IMR-90 (cell line): ENCODE measurements around the gene GRAMD2A. TPM values are rescaled to one million over a fixed set of nuclear protein-coding genes. Genes with fewer than 3 reads are reported as not detected.

ENCODE experiments used
- ATAC-seq: fragments of 200-7000 bp; cut with Tn5 transposase; 2 replicates; pipeline ENCODE4 v1.9.1; 2020; ENCODE audit warnings: low read depth, mild to moderate bottlenecking, moderate library complexity
- BruUV-seq: library from RNA; stranded (reverse); fragments of 400-500 nt; replicated peaks from 2 replicates; lab custom pipeline; 2021; lab: Mats Ljungman, UMichigan
- CTCF ChIA-PET: fragments of 300-600 bp; formaldehyde crosslinking; extraction: SDS; loops from one replicate; lab custom pipeline; 2021; ENCODE audit warnings: antibody characterized with exemption; lab: Yijun Ruan, JAX
- POLR2A ChIA-PET: fragments of 300-600 bp; sonication (Branson Sonifier 250); formaldehyde crosslinking; loops from one replicate; lab custom pipeline; 2022; ENCODE audit warnings: antibody characterized with exemption; ENCODE audit not compliant: unreplicated experiment; lab: Charles Lee
- DNase-seq: peaks from one replicate; pipeline ENCODE4 v3.0.0; 2013
- H2AFZ ChIP-seq: replicated peaks from 2 replicates; pipeline ENCODE3; 2013; ENCODE audit warnings: low read length, mild to moderate bottlenecking; ENCODE audit not compliant: poor library complexity
- H2AK5ac ChIP-seq: 2 replicates; pipeline ENCODE4 v1.6.1; 2013; ENCODE audit warnings: low read depth, low read length, inconsistent platforms
- H2AK9ac ChIP-seq: replicated peaks from 2 replicates; pipeline ENCODE3; 2013; ENCODE audit warnings: mild to moderate bottlenecking, low read depth, low read length, moderate library complexity; ENCODE audit not compliant: poor library complexity
- H2BK120ac ChIP-seq: 2 replicates; pipeline ENCODE4 v1.6.1; 2013; ENCODE audit warnings: low read depth, low read length, inconsistent platforms
- H2BK15ac ChIP-seq: 3 replicates; pipeline ENCODE4 v1.6.1; 2013; ENCODE audit warnings: low read depth, low read length, inconsistent platforms
- H2BK20ac ChIP-seq: 2 replicates; pipeline ENCODE4 v1.6.1; 2013; ENCODE audit warnings: low read depth, mild to moderate bottlenecking, inconsistent platforms, low read length, moderate library complexity
- H2BK5ac ChIP-seq: 2 replicates; pipeline ENCODE4 v1.6.1; 2013; ENCODE audit warnings: mild to moderate bottlenecking, low read depth, low read length, inconsistent platforms; ENCODE audit not compliant: poor library complexity, severe bottlenecking
- H3K14ac ChIP-seq: replicated peaks from 2 replicates; pipeline ENCODE4 v1.6.1; 2013; ENCODE audit warnings: low read depth, low read length, inconsistent platforms
- H3K18ac ChIP-seq: 2 replicates; pipeline ENCODE4 v1.6.1; 2013; ENCODE audit warnings: low read depth, low read length, control low read depth
- H3K23ac ChIP-seq: 2 replicates; pipeline ENCODE4 v1.6.1; 2013; ENCODE audit warnings: low read depth, low read length, inconsistent platforms
- H3K27ac ChIP-seq: 2 replicates; pipeline ENCODE4 v1.5.1; 2013; ENCODE audit warnings: mild to moderate bottlenecking, control low read depth, low read length; ENCODE audit not compliant: insufficient read depth
- H3K27me3 ChIP-seq: 2 replicates; pipeline ENCODE4 v1.6.1; 2013; ENCODE audit warnings: low read length; ENCODE audit not compliant: control insufficient read depth, insufficient read depth
- H3K36me3 ChIP-seq: 2 replicates; pipeline ENCODE4 v1.6.1; 2013; ENCODE audit warnings: low read length, mixed read lengths; ENCODE audit not compliant: control insufficient read depth, insufficient read depth
- H3K4ac ChIP-seq: 2 replicates; pipeline ENCODE4 v1.6.1; 2013; ENCODE audit warnings: low read depth, low read length, inconsistent platforms
- H3K4me1 ChIP-seq: 2 replicates; pipeline ENCODE4 v1.6.1; 2013; ENCODE audit warnings: low read length, mixed read lengths; ENCODE audit not compliant: control insufficient read depth, insufficient read depth
- H3K4me2 ChIP-seq: 2 replicates; pipeline ENCODE4 v1.6.1; 2013; ENCODE audit warnings: low read depth, mild to moderate bottlenecking, control low read depth, low read length, moderate library complexity
- H3K4me3 ChIP-seq: 2 replicates; pipeline ENCODE4 v1.5.1; 2013; ENCODE audit warnings: low read depth, mild to moderate bottlenecking, control low read depth, low read length, moderate library complexity; ENCODE audit not compliant: insufficient read depth
- H3K56ac ChIP-seq: 2 replicates; pipeline ENCODE4 v1.6.1; 2013; ENCODE audit warnings: low read length, inconsistent platforms; ENCODE audit not compliant: insufficient read depth; ENCODE audit errors: extremely low read depth
- H3K79me1 ChIP-seq, 2 experiments: 2 replicates each; pipeline ENCODE4 v1.6.1; 2013; ENCODE audit warnings: low read length in 2 of 2, inconsistent platforms in 1 of 2, low read depth in 1 of 2
- H3K9ac ChIP-seq: 2 replicates; pipeline ENCODE4 v1.6.1; 2013; ENCODE audit warnings: low read depth, low read length, control low read depth
- H3K9me1 ChIP-seq: 2 replicates; pipeline ENCODE4 v1.6.1; 2013; ENCODE audit warnings: low read length, inconsistent platforms; ENCODE audit not compliant: insufficient read depth
- H3K9me3 ChIP-seq: 2 replicates; pipeline ENCODE4 v1.6.1; 2013; ENCODE audit warnings: low read length; ENCODE audit not compliant: control insufficient read depth, insufficient read depth
- H4K20me1 ChIP-seq: 2 replicates; pipeline ENCODE4 v1.6.1; 2013; ENCODE audit warnings: low read length, inconsistent platforms; ENCODE audit not compliant: insufficient read depth
- H4K5ac ChIP-seq: 2 replicates; pipeline ENCODE4 v1.6.1; 2013; ENCODE audit warnings: mild to moderate bottlenecking, low read depth, low read length, control low read depth
- H4K8ac ChIP-seq, 2 experiments: 2 replicates each; pipeline ENCODE4 v1.6.1; 2013; ENCODE audit warnings: low read depth in 2 of 2, low read length in 2 of 2, control low read depth in 1 of 2, inconsistent platforms in 1 of 2
- H4K91ac ChIP-seq: 2 replicates; pipeline ENCODE4 v1.6.1; 2013; ENCODE audit warnings: low read depth, low read length, inconsistent platforms; ENCODE audit not compliant: insufficient read depth
- BHLHE40 ChIP-seq: fragments of 150-350 bp; IDR thresholded peaks from 2 replicates; pipeline ENCODE4 v1.6.1; 2016; ENCODE audit warnings: mild to moderate bottlenecking, low read depth, low read length
- CTCF ChIP-seq: conservative IDR thresholded peaks from 2 replicates; pipeline ENCODE4 v1.5.1; 2012; ENCODE audit warnings: mild to moderate bottlenecking, low read depth, low read length, improper control_type of control experiment
- MAZ ChIP-seq: IDR thresholded peaks from 2 replicates; pipeline ENCODE4 v1.6.1; 2012; ENCODE audit warnings: low read depth, mild to moderate bottlenecking, low read length, improper control_type of control experiment, moderate library complexity, borderline replicate concordance
- RAD21 ChIP-seq: IDR thresholded peaks from 2 replicates; pipeline ENCODE4 v1.6.1; 2012; ENCODE audit warnings: low read length, improper control_type of control experiment
- WGBS, 2 experiments: methylation state at CpG; one replicate each; pipeline versions ENCODE4 v1.1.5 to v1.1.7; 2013; ENCODE audit warnings: missing lambda C conversion rate in 2 of 2; ENCODE audit not compliant: insufficient read length in 1 of 2; ENCODE audit errors: extremely low coverage in 2 of 2; 5-methylcytosine and 5-hydroxymethylcytosine counted together
- dilution Hi-C: fragments of 300-500 bp; cut with HindIII; formaldehyde crosslinking; loops from one replicate; pipeline ENCODE4 v1.14.3; 2018; ENCODE audit warnings: low sequenced_read_pairs; ENCODE audit not compliant: unreplicated experiment
- in situ Hi-C: fragments of 300-500 bp; cut with MboI; formaldehyde crosslinking; loops from 3 replicates; pipeline ENCODE4 v1.14.3; 2019; ENCODE audit warnings: low sequenced_read_pairs, inconsistent platforms, mixed read lengths
- intact Hi-C: fragments of 100-400 bp; cut with micrococcal nuclease; formaldehyde crosslinking; loops from 2 replicates; pipeline ENCODE4 v1.10.0; 2022
- polyA plus RNA-seq, 3 experiments: library from polyadenylated mRNA; depleted of rRNA; stranded (reverse); fragments of >200 nt; gene quantifications; 2 replicates each; pipeline ENCODE4 v1.2.3, GENCODE V29; 2012; ENCODE audit warnings: low replicate concordance in 1 of 3
- total RNA-seq: library from RNA; depleted of rRNA; stranded (reverse); fragments of >200 nt; gene quantifications from 2 replicates; pipeline ENCODE4 v1.2.3, GENCODE V29; 2012

The GRAMD2A gene
- total and polyA plus RNA-seq, 2 of the 4 experiments (the other 2 are of a cell fraction), result 0.14 to 0.18 TPM

DNA sequence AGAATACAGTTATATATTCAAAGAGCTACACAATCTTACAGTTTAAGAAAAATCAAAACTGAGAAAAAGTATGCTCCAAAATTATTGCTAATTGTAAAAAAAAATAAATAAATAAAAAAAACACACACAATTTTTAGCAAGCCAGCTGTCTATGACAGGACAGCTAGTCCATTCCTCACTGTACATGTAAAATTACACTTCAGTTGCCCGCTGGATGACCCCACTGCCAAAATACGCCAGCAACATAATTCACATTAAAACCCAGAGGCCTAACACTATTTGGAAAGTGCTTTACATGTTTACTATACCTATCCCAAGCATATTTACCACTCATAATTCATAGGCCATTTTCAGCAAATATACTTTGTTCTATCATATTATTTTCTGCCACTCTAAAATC is 85.5 kb downstream of the GRAMD2A start:
- H3K14ac ChIP-seq, result no peak overlapping the region
- H3K27ac ChIP-seq, result no peak overlapping the region
- no peak overlapping the region for H2BK5ac ChIP-seq
- DNase-seq, result no peak
- no peaks in the 10 kb centered on the region for H3K36me3 ChIP-seq
- no peak overlapping the region for H2AK9ac ChIP-seq
- no peak for TF ChIP-seq RAD21
- TF ChIP-seq BHLHE40, result no peak
- TF ChIP-seq MAZ, result no peak
- TF ChIP-seq CTCF, result no peak
- no peaks in the 10 kb centered on the region for H3K9me1 ChIP-seq
- peaks cover 20 to 61% of the 10 kb centered on the region in 2 experiments for H3K79me1 ChIP-seq
- intact Hi-C loops, result no loop called here
- H3K9ac ChIP-seq, result no peak overlapping the region
- H3K18ac ChIP-seq, result no peak overlapping the region
- H2BK120ac ChIP-seq, result no peak overlapping the region
- ChIA-PET POLR2A (interaction anchor here (0.6 kb wide), 1 partner anchor 38 kb away, joined by 4 read pairs; no protein-coding TSS in a partner anchor), CTCF (no interaction called here)
- no peak overlapping the region for H2BK20ac ChIP-seq
- ATAC-seq, result no peak
- no peak overlapping the region for H4K91ac ChIP-seq
- in situ Hi-C loops, result no loop called here
- H3K56ac ChIP-seq, result no peak overlapping the region
- no peak overlapping the region for H2AFZ ChIP-seq
- no peak overlapping the region for H3K4me2 ChIP-seq
- WGBS, 2 experiments, result no CpG with 5 or more reads among the region's 2 CpGs
- no peak overlapping the region for H3K4ac ChIP-seq
- no peak overlapping the region for H2AK5ac ChIP-seq
- H3K27me3 ChIP-seq, result no peaks in the 10 kb centered on the region
- peaks cover 2% of the 10 kb centered on the region for H3K4me1 ChIP-seq
- H2BK15ac ChIP-seq, result no peak overlapping the region
- no peak overlapping the region for H3K23ac ChIP-seq
- dilution Hi-C loops, result no loop called here
- H4K20me1 ChIP-seq, result peaks cover 50% of the 10 kb centered on the region
- H3K4me3 ChIP-seq, result no peak overlapping the region
- H4K8ac ChIP-seq, result no peak overlapping the region
- no peaks in the 10 kb centered on the region for H3K9me3 ChIP-seq
- BruUV-seq, result no TSS peak
- H4K5ac ChIP-seq, result no peak overlapping the region
